Activated B cell treated with CpG ODN at 0.5 μM for 24 hours (primary cell): ENCODE data around the gene HS6ST2. TPM values are rescaled to one million over a fixed set of nuclear protein-coding genes. Genes with fewer than 3 reads are reported as not detected.

Experiments
- ATAC-seq: fragments of 200-7000 bp; cut with Tn5 transposase; one replicate; pipeline ENCODE4 v1.10.0; 2021; ENCODE audit warnings: low read depth, mild to moderate bottlenecking, moderate library complexity
- CTCF ChIA-PET: fragments of 350-600 bp; sonication (Branson Sonifier 250); formaldehyde crosslinking; loops from one replicate; lab custom pipeline; 2021; ENCODE audit warnings: antibody characterized with exemption; lab: Charles Lee
- POLR2A ChIA-PET: fragments of 350-600 bp; sonication (Branson Sonifier 250); formaldehyde crosslinking; loops from one replicate; lab custom pipeline; 2021; ENCODE audit warnings: antibody characterized with exemption; lab: Charles Lee
- DNase-seq: peaks from one replicate; pipeline ENCODE4 v3.0.0; 2022
- H3K27ac Mint-ChIP-seq: one replicate; pipeline ENCODE4 v1.8.0; 2020; ENCODE audit warnings: mixed read lengths
- H3K27me3 Mint-ChIP-seq: one replicate; pipeline ENCODE4 v1.8.0; 2021; ENCODE audit warnings: mixed read lengths
- H3K36me3 Mint-ChIP-seq: one replicate; pipeline ENCODE4 v1.8.0; 2021; ENCODE audit warnings: low read depth, mixed read lengths
- H3K4me1 Mint-ChIP-seq: one replicate; pipeline ENCODE4 v1.8.0; 2021; ENCODE audit warnings: mixed read lengths
- H3K4me3 Mint-ChIP-seq: one replicate; pipeline ENCODE4 v1.8.0; 2020; ENCODE audit warnings: mild to moderate bottlenecking, mixed read lengths
- H3K9me3 Mint-ChIP-seq: one replicate; pipeline ENCODE4 v1.8.0; 2020; ENCODE audit warnings: mixed read lengths
- CTCF ChIP-seq: fragments of 200-600 bp; IDR thresholded peaks from one replicate; pipeline ENCODE4 v1.8.0; 2022; ENCODE audit warnings: antibody characterized with exemption, mild to moderate bottlenecking
- intact Hi-C: fragments of 100-400 bp; cut with micrococcal nuclease; formaldehyde crosslinking; loops from one replicate; pipeline ENCODE4 v1.15.1; 2024
- total RNA-seq: library from RNA; stranded (reverse); gene quantifications from 2 replicates; pipeline ENCODE4 v1.2.3, GENCODE V29; 2022

The HS6ST2 gene
- total RNA-seq, 1 donor from 2014 or later: not detected

- ATAC-seq: no peak
- H3K27me3 Mint-ChIP-seq: no peaks in the 10 kb centered on the region
- no peak overlapping the region for H3K27ac Mint-ChIP-seq
- ChIA-PET CTCF (no interaction called here), POLR2A (no interaction called here)
- peaks cover 2% of the 10 kb centered on the region for H3K9me3 Mint-ChIP-seq
- no peak overlapping the region for H3K4me3 Mint-ChIP-seq
- DNase-seq: no peak
- H3K4me1 Mint-ChIP-seq: no peaks in the 10 kb centered on the region
- TF ChIP-seq CTCF: no peak
- H3K36me3 Mint-ChIP-seq: no peaks in the 10 kb centered on the region
- intact Hi-C loops: no loop called here
Measured at GRCh38 chrX:132728296-132728695, 230.1 kb downstream of the HS6ST2 start.

GRCh38 chrX:132718431-132718958 is 239.9 kb downstream of the HS6ST2 start:
- Mint-ChIP-seq H3K36me3 (no peaks in the 10 kb centered on the region), H3K27me3 (no peaks in the 10 kb centered on the region), H3K27ac (no peak overlapping the region), H3K4me3 (no peak overlapping the region), H3K9me3 (peaks cover 10% of the 10 kb centered on the region), H3K4me1 (no peaks in the 10 kb centered on the region)
- ChIA-PET CTCF (no interaction called here), POLR2A (no interaction called here)
- no peak for DNase-seq
- no peak for TF ChIP-seq CTCF
- ATAC-seq: no peak
- intact Hi-C loops: no loop called here

GRCh38 chrX:132716006-132716405 is 242.4 kb downstream of the HS6ST2 start:
- no peaks in the 10 kb centered on the region for H3K27me3 Mint-ChIP-seq
- H3K36me3 Mint-ChIP-seq: no peaks in the 10 kb centered on the region
- ATAC-seq: no peak
- H3K4me1 Mint-ChIP-seq: no peaks in the 10 kb centered on the region
- no peak overlapping the region for H3K4me3 Mint-ChIP-seq
- no peak overlapping the region for H3K27ac Mint-ChIP-seq
- peaks cover 8% of the 10 kb centered on the region for H3K9me3 Mint-ChIP-seq
- no peak for TF ChIP-seq CTCF
- intact Hi-C loops: no loop called here
- no peak for DNase-seq
- POLR2A ChIA-PET: no interaction called here
- CTCF ChIA-PET: no interaction called here

GRCh38 chrX:132714913-132715312 is 243.5 kb downstream of the HS6ST2 start:
- Mint-ChIP-seq H3K36me3 (no peaks in the 10 kb centered on the region), H3K4me1 (no peaks in the 10 kb centered on the region), H3K9me3 (no peaks in the 10 kb centered on the region), H3K27me3 (no peaks in the 10 kb centered on the region), H3K27ac (no peak overlapping the region), H3K4me3 (no peak overlapping the region)
- POLR2A ChIA-PET: no interaction called here
- no peak for TF ChIP-seq CTCF
- no peak for DNase-seq
- ATAC-seq: no peak
- CTCF ChIA-PET: no interaction called here
- intact Hi-C loops: no loop called here

- Mint-ChIP-seq H3K27me3 (no peaks in the 10 kb centered on the region), H3K27ac (no peak overlapping the region), H3K9me3 (no peaks in the 10 kb centered on the region), H3K4me1 (no peaks in the 10 kb centered on the region), H3K36me3 (no peaks in the 10 kb centered on the region), H3K4me3 (no peak overlapping the region)
- TF ChIP-seq CTCF: no peak
- no peak for ATAC-seq
- POLR2A ChIA-PET: no interaction called here
- CTCF ChIA-PET: no interaction called here
- intact Hi-C loops: no loop called here
- no peak for DNase-seq
Measured at GRCh38 chrX:132712350-132712749, 246.1 kb downstream of the HS6ST2 start.
